ENCODE results near the gene PHETA1.

- TF ChIP-seq CTCF (IDR thresholded peaks at IDR 0.05; ENCODE audit: poor library complexity, severe bottlenecking) (no peak), REST (IDR thresholded peaks at IDR 0.05; ENCODE audit: borderline replicate concordance) (no peak), EZH2 (IDR thresholded peaks at IDR 0.05; ENCODE audit: borderline replicate concordance, insufficient read depth, low read length, poor library complexity, severe bottlenecking) (no peak), EP300 (conservative IDR thresholded peaks at IDR 0.05; ENCODE audit: poor library complexity, severe bottlenecking) (no peak), TAF1 (IDR thresholded peaks at IDR 0.05; ENCODE audit: low read depth) (no peak), MXI1 (conservative IDR thresholded peaks at IDR 0.05; ENCODE audit: poor library complexity, severe bottlenecking) (no peak)
Measured at GRCh38 chr12:111404362-111405148, 35.7 kb upstream of the PHETA1 start.
